NCI-H1048 (cell line): ENCODE data around the gene GRIK2.

ENCODE experiments used
- DNase-seq: peaks from one replicate; lab custom pipeline; 2025; lab: John Stamatoyannopoulos, UW

The GRIK2 gene

DNA sequence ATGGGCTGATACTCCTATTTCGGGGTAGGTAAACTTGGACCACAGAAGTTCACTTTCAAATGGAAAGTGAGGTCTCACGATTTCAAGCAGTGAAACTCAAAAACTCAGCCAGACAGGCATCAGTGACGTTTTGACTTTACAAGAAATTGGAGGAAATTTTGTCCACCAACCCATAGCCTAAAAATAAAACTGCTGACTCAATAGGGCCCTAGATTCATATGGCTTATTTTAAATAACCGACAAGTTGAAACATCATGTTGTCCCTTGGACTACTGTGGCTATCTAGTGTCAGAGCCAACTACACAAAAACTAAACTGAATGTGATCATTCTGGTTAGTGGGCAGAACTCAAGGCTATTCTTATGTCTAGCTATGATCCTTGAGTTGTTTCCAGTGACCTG is 486.3 kb downstream of the GRIK2 start:
- DNase-seq: no peak

DNA sequence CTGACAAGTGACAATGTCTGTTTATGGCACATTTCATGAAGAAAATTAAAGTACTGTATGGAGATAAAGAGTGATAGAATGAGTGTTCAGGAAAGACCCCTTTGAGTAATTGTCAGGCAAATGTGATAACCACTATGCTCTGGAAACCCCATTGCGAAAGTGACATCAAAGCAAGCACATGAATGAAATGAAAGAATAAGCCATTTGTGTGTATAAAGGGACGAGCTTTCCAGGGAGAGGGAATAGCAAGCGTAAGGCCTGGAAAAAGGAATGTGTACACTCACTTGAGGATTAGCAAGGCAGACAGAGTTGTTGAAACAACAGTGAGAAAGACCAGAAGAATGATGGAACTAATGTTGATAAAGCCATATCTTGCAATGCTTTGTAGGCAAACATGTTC is 490.0 kb downstream of the GRIK2 start:
- DNase-seq: no peak

GRCh38 chr6:101887532-101887931 is 494.0 kb downstream of the GRIK2 start:
- no peak for DNase-seq

DNA sequence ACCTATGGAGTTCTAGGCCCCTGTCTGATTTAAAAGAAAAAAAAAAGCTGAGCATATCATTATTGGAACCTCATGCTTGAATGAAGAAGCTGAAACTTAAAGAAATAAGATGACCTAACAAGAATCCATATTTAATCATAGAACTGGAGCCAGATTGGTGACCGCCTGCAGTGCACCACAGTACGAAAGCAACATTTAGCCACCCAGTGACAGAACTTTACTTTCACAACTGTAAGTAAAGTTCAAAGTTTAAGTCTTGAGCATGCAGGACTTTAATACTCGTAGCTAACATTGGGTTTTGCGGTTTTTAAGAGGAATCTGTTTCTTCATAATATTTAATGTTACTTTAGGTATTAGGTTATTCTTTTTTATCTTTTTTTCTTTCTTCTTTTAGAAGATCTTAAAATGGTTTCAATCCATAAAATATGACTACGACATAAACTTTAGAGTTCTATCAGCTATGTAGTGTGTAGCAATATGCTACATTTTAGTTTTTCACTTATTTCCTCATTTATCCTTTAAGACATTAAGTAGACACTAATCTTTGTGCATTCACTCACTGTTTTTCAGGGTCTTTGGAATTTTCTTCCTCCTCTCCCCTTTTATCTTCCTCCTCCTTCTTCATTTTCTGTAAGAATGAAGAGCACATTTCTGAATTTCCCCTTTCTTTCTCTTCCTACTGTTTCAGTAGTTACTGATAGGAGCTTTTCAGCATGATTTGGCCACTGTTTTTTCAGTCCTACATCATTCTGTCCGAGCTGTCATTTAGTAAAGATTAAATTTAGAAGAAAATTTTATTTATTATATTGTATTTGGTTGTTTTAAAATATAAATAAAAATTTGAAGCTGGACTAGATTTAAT is 514.1 kb downstream of the GRIK2 start:
- DNase-seq: no peak

- DNase-seq: no peak
Measured at GRCh38 chr6:101909366-101909765, 515.9 kb downstream of the GRIK2 start.

GRCh38 chr6:101912311-101912710 is 518.8 kb downstream of the GRIK2 start:
- no peak for DNase-seq

DNA sequence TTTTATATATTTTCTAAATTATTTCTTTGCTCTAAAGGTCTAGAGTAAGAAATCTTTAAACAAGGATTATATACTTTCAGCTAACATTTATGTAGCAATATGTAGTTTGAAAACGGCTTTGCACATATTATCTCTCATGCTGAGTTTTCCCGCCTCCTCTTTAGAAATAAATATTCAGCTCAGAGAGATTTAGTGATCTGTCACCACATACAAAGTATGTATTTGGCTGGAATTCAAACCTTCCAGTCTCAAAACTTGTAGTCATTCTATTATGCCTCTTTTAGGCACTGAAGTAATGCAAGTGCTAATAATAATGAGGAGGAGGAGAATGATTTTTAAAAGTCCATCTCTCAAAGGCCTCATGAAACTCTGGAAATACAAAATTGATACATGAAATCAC is 525.0 kb downstream of the GRIK2 start:
- DNase-seq: no peak

GRCh38 chr6:101921829-101922450 is 528.4 kb downstream of the GRIK2 start:
- DNase-seq: no peak

GRCh38 chr6:101926149-101926925 is 532.8 kb downstream of the GRIK2 start:
- no peak for DNase-seq

GRCh38 chr6:101931766-101932165 is 538.3 kb downstream of the GRIK2 start:
- no peak for DNase-seq

DNA sequence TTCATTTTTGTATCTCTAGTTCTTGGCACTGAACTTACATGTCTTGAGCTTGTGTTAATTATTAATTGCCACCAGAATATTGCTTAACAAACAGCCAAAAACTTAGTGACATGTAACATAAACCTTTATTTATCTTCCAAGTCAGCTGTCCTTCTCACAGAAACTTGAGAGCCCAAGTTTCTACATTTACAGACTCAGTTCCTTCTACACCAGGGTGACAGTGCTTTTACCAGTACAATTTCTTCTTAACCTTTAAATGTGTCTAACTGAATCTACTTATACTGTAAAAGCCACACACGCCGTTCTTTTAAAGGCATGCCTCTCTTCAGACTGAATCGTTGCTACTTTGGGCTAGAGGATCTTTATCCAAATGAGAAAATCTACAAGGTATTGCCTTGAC is 539.2 kb downstream of the GRIK2 start:
- DNase-seq: no peak

DNA sequence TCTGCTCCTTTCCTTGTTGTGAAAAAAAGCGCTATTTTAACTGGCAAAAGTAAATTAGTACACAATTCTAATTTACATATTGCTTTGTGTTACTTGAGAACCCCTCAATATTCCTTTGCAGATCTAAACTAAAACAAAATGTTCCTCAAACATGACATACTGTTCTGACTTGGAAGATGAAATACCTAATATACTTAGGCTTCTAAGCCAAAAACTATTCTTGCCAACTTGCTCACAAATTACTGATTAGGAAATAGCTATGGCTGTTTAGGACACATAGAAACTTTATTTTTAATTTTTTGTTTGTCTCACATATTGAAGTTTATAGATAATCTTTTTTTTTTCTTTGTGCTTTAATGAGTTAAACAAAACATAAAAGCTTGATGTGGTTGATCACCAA is 542.2 kb downstream of the GRIK2 start:
- DNase-seq: no peak

DNA sequence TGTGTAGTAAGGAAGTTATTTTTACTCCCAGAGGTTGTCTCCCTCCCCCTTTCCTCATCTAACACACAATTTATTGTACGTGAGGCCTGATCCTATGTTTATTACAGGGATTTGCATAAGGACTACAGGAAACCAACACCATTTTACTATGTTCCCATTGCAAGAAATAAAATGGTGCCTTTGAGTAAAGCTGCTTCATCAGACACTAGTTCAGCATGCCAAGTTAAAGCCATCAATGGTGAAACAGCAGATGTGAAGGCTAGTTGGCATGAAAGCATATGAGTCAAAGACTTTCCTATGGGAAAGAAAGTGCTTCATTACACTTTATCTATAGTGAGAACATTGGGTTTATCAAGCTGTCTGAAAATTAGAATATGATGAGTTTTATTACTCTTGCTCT is 543.0 kb downstream of the GRIK2 start:
- DNase-seq: peak; percentile 16

DNA sequence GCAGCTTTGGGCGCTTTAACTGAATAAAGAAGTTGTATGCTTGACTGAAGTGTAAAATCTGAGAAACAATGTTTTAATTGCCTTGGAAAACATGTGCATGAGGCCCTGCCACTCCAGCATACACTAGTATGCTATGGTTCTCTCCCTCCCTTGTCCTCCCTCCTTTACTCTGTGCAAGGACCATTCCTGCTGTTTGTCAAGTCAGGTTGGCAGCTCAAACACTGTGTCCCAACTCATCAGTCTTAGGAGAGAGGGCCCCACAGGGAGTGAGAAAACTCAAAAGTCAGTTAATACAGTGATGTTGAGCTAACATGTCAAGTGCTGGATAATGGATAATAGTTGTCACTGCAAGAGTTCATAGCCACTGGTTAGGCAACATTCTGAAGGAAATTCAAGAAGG is 543.6 kb downstream of the GRIK2 start:
- no peak for DNase-seq

DNA sequence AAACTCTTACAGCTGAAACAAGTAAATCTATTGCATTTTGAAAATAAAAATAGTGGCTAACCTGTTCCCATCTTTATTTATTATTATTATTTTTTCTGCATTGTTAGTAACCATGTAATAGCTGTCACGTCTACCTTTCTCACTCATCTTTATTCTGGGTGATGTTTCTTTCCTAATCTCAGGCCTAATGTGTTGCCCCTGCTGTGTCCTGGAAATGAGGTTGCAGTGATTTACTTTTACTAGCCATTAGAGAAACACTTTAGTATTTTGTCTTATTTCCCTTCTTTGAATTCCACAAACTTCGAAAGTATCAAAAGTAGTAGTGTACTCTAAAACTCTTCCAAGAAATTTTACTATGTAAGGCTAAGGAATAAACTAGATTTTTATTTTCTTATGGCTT is 546.9 kb downstream of the GRIK2 start:
- DNase-seq: no peak

DNA sequence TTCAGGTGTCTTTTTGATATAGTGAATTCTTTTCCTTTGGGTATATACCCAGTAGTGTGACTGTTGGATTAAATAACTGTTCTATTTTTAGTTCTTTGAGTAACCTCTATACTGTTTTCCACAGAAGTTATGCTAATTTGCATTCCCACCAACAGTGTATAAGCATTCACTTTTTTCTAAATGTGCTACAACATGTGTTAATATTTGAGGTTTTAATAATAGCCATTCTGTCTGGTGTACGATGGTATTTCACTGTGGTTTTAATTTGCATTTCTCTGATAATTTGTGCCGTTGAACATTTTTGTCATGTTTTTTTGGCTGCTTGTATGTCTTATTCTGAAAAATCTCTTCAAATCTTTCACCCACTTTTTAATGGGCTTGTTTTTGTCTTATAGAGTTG is 563.5 kb downstream of the GRIK2 start:
- DNase-seq: peak; percentile 73

GRCh38 chr6:101961357-101961756 is 567.8 kb downstream of the GRIK2 start:
- no peak for DNase-seq

GRCh38 chr6:101980924-101981323 is 587.4 kb downstream of the GRIK2 start:
- DNase-seq: no peak

DNA sequence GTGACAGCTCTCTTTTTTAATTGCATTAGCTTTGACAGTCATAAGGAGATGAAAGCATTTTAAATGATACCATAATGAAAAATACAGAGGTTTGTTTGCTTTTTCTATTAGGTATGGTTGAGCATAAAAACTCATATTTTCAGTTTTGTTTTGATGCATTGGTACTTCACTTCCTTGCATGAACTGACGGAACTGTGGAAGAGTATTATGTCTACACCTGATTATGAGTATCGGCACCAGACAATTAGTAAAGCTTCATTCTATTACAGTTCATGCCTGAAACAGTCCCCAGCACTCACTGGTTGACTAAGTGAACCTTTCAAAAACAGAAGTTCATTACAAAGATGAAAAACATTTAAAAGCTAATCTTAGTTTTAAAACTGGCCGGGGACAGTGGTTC is 593.0 kb downstream of the GRIK2 start:
- no peak for DNase-seq

- no peak for DNase-seq
Measured at GRCh38 chr6:101992286-101992685, 598.8 kb downstream of the GRIK2 start.

DNA sequence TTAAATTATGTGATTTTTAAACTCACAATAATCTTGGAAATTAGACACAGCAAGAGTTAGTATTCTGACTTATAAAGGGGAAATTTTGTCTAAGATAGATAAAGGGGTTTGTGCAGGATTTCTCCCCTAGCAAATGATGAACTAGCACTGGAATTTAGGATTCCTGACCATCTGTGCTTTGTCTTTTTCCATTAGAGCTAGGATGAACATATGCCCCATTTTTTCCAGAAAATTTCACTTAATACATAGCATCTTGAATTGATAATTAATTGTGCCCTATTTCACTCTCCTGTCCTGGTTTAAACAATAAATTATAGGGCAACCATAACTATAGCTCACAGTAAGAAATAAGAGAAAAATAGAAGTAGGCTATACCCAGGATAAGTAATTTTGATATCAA is 601.0 kb downstream of the GRIK2 start:
- DNase-seq: no peak

GRCh38 chr6:102015431-102015830 is 621.9 kb downstream of the GRIK2 start:
- DNase-seq: no peak

GRCh38 chr6:102022281-102022680 is 628.8 kb downstream of the GRIK2 start:
- no peak for DNase-seq
